ENCODE data around the gene BID. TPM values are rescaled to one million over a fixed set of nuclear protein-coding genes. Genes with fewer than 3 reads are reported as not detected.

BID gene
- 10 to 100 TPM in 2 of 3 donors, 1 to 10 TPM in 1; 9.1 to 34.9 (median 22.5) TPM for polyA plus RNA-seq

DNA sequence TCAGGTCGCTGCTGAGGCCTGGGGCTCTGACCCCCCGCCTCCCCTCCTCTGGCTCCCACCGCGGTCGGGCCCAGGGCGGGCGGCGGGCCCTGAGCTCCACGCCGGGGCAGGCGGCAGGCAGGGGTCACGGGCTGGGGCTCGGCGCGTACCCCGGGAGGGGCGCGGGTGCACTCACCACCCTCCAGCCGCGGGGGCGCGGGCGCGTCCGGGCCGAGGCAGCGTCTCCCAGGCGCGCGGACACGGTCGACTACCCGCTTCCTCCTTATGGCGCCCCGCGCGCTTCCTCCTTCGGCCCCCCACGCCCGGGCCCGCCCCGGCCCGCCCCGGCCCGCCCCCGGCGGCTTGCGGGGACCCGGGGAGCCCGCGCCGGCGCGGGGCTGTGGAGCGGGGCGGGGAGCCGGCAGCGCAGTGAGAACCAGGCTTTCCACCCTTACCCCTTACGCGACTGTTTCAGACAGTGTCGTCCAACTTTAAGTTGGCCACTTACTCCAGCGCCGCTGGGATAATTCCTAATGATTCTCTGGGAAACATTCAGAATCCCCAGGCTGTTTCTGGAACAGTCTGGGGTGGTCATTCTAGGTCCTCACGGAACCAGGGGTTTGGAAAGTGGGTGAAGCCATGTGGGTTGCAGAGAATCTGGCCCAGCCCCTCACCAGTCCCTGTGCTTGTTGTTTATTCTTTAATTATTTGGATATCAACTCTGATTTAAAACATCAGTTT is at the start of gene BID:
TSS of gene BID (minus strand) at position 264 of the 720 bp plus-strand sequence. CDS start 24,353 bp downstream, outside the sequence.
- WGBS, 3 donors: 0 to 1% (median 1%) methylated on average over 36 to 62 of the region's 64 CpGs
- H3K27ac ChIP-seq (ENCODE audit: low read depth, low read length): no peak within 1 kb of the TSS

DNA sequence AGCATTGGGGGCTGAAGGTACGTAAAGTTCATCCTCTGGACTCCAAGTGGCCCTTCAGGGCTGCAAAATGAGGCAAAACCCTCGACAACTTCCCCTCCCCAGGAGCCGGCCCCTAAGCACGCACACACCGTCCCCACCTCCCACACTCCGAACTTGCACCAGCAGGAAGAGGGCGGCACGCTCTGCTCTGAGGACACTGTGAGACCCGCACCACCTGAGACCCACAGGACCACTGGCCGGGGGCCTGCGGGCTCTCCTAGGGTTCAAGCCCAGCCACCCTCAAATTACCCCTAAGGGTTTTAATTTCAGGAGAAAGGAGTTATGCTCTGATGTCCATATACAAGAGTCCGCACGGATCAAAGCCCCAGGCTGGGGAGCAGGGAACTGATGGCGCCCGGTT is 49.7 kb upstream of the BID start:
- 92 to 94% (median 93%) methylated on average over 15 of the region's 15 CpGs for WGBS, 3 donors
- no peak overlapping the region for H3K27ac ChIP-seq (ENCODE audit: low read depth, low read length)

DNA sequence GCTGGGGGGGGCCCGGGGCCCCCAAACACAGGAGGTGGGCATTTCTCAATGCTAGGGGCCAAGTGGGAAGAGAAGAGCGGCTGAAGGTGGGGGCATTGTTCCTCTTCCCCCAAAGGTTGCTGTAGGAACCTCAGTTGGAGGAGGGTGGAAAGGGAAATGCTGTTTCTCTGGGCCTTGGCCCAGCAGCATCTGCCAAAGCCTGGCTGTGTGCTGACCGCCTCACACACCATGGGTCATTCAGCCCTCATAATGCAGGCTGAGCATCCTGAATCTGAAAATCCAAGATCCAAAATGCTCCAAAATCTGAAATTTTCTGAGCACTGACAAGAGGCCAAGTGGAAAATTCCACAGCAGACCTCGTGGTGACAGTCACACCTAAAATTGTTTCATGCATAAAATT is 49.0 kb upstream of the BID start:
- H3K27ac ChIP-seq (ENCODE audit: low read depth, low read length): no peak overlapping the region
- 85 to 91% (median 87%) methylated on average over 4 of the region's 4 CpGs for WGBS, 3 donors

DNA sequence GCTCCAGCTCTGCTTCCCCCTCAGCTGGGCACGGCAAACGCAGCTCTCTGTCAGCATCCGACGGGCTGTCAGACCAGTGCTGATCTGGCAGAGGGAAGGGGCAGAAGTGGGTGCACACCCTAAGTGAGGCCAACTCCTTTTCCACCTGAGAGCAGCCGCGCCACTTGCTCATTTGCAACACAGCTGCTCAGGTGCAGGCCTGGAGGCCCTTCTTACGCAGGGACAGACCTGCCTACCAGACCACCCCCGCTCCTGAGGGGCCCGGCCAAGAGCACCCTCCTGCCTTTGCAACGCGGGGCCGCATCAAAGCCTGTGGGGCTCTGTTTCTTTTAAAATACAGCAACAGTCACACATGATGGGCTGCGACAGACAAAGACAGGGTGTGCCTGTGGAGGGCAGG is 47.8 kb upstream of the BID start:
- H3K27ac ChIP-seq (ENCODE audit: low read depth, low read length): no peak overlapping the region
- 94 to 96% (median 96%) methylated on average over 13 of the region's 13 CpGs for WGBS, 3 donors

DNA sequence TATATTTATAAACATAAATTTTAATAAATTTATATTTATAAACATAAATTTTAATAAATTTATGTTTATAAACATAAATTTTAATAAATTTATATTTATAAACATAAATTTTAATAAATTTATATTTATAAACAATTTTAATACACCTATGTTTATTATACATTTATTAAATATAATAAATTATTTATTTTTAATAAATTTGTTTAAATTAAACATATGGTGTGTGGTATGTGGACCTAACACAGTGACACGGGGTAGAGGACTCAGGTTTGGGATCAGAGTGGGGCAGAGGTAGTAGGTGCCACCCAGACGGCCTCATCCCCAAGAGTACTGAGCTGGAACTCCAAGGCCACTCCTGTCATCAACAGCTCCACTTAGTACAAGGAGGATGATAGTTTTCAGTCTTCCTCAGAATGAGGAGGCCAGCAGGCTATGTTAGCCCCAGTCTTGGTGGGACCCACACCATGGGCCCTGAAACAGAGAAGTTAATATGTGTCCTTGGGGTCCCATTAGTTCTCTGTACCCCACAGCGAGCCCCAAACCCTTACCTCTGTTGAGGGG is 46.7 kb upstream of the BID start:
- H3K27ac ChIP-seq (ENCODE audit: low read depth, low read length): no peak overlapping the region
- WGBS, 3 donors: 93 to 98% (median 97%) methylated on average over 3 of the region's 3 CpGs

DNA sequence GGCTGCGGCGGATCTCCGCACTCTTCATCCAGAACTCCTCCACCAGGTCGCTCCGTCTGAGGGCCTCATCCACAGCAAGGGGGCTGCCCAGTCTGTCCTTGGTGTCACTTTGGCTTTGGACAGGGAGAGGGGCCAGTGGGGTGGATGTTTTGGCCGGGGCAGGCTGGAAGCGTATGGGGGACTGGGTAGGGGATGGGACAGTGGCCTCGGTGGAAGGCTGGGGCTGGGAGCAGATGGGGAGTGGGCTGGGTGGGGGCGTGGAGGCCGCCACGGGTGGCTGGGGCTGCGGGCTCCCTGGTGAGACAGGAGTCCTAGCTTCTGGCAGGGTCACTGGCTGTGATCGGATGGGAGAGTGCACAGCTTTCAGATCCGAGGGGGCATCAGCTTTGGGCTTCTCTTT is 44.4 kb upstream of the BID start:
- H3K27ac ChIP-seq (ENCODE audit: low read depth, low read length): no peak overlapping the region
- 90 to 97% (median 94%) methylated on average over 14 of the region's 14 CpGs for WGBS, 3 donors

DNA sequence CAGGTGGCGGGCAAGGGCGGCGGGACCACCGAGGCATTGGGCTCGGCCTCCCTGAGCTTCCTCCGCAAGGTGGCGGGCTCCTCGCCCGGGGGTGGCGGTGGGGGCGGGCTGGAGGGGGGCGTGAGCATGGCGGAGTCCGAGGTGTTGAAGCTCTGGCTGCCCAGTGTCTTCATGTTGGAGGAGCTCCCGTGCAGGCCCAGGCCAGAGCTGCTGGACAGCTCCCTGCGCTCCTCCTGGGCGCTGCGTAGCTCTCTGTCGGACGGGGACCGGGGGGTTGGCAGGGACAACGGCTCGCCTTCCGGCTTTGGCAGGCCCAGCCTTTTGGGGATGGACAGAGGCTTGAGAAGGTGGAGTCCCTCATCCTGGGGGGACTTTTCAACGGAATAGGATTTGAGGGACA is 43.9 kb upstream of the BID start:
- WGBS, 3 donors: 90 to 93% (median 92%) methylated on average over 16 to 25 of the region's 25 CpGs

DNA sequence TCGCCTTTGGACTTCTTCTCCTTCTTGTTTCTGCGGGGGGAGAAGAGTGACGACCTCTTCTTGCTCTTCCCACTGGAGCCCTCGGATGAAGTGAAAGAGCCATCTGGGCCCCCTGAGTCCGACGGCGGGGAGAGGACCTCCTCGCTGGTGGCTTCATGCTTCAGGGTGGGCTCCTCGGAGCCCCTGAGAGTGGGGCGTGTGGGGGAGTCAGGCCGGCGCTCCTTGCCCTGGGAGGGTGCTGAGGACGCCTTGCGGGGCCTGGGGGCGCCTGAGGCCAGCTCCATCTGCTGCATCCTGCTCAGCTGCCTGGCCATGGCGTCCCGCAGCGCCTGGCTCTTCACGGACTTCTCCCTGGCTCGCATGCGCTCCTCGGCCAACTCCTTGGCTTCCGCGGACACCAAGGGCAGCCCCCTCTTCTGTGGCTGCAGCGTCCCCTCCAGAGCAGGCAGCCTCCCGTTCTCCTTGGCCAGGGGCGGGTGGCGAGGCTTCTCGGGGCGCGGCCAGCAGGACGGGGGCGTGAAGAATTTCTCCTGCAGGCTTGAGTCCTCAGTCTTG is 43.3 kb upstream of the BID start:
- WGBS, 3 donors: 94 to 96% (median 96%) methylated on average over 31 to 33 of the region's 33 CpGs
- no peak overlapping the region for H3K27ac ChIP-seq (ENCODE audit: low read depth, low read length)

More for the DNA sequence above, 43.9 kb upstream of the BID start:
- no peak overlapping the region for H3K27ac ChIP-seq (ENCODE audit: low read depth, low read length)

DNA sequence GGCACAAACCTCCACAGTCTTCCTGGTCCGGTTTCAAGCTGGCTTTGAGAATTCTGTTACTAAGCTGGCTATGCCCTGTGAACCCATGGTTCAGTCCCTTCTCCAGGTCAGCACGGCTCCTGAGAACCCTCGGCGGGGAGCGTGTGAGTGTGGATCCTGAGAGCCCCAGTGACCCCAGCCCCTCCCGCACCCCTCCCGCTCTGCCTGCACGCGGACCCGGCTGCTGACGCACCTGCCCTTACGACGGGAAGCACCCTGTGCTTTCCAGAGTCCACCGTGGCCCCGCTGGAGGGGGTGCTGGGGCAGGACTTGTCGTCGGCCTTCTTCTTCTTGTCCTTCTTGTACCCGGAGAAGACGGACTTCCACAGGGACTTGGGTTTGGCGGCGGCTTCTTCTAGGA is 42.8 kb upstream of the BID start:
- no peak overlapping the region for H3K27ac ChIP-seq (ENCODE audit: low read depth, low read length)
- WGBS, 3 donors: 95 to 96% (median 96%) methylated on average over 18 to 21 of the region's 21 CpGs

DNA sequence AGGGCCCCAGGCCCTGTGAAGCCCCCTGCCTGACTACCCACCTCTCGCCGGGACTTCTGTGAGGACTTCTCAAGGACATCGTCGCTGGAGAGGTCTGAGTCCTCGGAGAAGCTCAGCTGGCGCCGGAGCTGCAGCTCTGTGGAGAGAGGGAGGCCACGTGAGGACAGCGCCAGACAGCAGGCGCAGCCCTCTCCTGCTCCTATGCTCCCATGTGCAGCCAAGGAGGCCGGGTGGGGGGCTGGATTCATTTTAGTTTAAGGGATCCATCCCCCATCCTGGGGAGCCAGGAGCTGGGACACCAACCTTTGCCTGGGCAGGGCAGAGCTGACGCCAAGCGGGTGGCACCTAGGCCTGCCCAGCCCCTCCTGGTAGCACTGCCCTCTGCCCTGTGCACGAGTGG is 42.4 kb upstream of the BID start:
- H3K27ac ChIP-seq (ENCODE audit: low read depth, low read length): no peak overlapping the region
- 91 to 94% (median 93%) methylated on average over 14 of the region's 14 CpGs for WGBS, 3 donors

DNA sequence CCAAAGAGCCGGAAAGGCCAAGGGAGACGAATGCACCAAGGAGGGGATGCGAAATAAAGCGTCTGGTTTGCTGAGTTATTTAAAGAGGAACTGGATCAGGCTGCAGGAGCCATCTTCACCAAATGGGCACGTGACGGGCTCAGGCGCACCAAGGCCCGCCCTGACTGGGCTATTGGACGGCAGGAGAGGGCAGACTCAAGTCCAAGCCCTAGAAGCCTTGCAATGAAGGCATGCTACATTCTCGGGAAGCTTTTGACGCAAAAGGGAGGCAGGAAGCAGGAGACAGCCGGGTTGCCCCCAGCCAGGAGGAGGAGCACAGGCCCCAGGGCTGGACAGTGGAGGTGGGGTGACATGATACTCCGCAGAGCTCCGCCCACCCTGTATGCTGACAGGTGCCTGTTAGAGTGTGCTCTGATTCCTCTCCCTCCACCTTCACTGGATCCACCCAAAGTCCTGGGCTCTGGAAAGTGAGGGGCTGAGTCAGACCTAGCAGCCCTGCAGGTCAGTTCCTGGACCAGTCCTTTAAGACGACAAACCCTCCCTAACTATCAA is 41.5 kb upstream of the BID start:
- WGBS, 3 donors: 89 to 91% (median 90%) methylated on average over 15 of the region's 15 CpGs
- no peak overlapping the region for H3K27ac ChIP-seq (ENCODE audit: low read depth, low read length)

DNA sequence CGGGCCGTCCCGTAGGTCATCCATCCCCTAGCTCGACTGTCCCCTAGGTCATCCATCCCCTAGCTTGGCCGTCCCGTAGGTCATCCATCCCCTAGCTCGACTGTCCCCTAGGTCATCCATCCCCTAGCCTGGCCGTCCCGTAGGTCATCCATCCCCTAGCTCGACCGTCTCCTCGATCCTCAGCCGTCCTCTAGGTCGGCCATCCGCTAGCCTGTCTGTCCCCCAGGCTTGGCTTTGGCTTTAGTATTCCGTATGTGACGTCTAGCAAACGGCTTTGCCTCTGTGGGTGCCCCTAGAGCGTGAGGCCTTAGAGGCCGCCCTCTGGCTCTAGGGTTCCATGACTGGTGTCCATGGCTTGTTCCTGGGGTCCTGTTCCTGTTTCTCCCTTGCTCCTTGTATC is 40.6 kb upstream of the BID start:
- WGBS, 3 donors: 90 to 95% (median 95%) methylated on average over 20 of the region's 20 CpGs

DNA sequence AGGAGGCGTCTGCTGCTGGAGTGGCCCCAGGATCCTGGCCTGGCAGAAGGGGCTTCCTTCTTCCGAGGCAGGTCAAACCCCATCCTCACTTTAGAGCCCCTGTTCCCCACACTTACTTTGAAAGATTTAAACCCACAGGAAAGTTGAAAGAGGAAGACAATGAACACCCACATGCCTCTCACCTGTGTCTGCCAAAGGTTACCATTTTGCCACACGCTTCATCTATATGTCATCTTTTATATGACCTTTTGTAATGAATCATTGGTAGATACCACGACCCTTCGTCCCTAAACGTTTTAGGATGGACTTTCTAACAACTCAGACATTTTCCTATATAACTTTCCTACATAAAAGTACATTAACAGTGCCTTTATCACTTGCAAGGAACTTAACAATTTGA is 39.8 kb upstream of the BID start:
- H3K27ac ChIP-seq (ENCODE audit: low read depth, low read length): no peak overlapping the region
- 90 to 92% (median 91%) methylated on average over 6 of the region's 6 CpGs for WGBS, 3 donors

More for the DNA sequence above, 40.6 kb upstream of the BID start:
- no peak overlapping the region for H3K27ac ChIP-seq (ENCODE audit: low read depth, low read length)

DNA sequence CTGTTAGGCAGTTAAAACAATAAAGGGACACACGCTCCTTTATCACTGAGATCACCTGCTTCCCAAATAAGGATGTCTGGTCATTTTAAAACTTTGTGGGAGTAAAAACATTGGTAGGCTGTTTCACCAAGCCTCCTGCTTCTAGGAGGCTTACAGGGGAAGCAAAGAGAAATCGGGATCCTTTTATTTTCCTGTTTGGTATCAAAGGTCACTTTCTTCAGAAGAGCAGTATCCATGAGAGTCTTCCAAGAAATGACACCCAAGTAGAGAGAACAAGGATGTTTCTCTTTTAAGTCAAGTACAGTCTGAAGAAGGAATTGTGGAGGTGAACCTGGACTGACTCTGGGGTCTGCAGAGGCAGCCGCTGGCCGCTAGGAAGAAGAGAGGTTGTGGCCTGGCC is 36.9 kb upstream of the BID start:
- 90 to 93% (median 91%) methylated on average over 4 of the region's 4 CpGs for WGBS, 3 donors
- no peak overlapping the region for H3K27ac ChIP-seq (ENCODE audit: low read depth, low read length)

DNA sequence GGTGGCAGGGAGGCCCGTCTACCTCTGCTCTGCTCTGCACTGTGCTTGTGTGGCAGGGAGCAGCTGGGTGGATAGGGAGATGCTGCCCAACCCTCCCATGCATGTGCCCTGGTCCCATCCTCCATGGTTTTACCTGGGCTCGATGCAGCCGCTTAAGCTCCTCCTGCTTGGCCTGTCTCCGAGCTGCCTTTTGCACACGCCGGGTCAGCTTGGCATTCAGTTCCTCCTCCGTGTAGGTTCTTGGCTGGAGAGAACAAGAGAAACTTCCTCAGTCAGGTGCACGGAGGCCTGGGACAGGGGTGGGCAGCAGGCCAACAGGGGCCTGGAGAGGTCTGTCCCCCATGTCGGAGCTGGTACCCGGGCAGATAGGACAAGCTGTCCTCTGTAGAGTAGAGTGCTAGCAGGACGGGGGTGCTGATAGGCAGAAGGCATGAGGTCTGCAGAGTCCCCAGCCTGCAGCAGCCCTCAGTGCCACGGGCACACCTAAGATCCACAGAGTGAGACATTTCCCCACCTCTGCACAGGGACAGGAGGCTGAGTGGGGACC is 36.4 kb upstream of the BID start:
- no peak overlapping the region for H3K27ac ChIP-seq (ENCODE audit: low read depth, low read length)
- 88 to 92% (median 90%) methylated on average over 12 of the region's 12 CpGs for WGBS, 3 donors

DNA sequence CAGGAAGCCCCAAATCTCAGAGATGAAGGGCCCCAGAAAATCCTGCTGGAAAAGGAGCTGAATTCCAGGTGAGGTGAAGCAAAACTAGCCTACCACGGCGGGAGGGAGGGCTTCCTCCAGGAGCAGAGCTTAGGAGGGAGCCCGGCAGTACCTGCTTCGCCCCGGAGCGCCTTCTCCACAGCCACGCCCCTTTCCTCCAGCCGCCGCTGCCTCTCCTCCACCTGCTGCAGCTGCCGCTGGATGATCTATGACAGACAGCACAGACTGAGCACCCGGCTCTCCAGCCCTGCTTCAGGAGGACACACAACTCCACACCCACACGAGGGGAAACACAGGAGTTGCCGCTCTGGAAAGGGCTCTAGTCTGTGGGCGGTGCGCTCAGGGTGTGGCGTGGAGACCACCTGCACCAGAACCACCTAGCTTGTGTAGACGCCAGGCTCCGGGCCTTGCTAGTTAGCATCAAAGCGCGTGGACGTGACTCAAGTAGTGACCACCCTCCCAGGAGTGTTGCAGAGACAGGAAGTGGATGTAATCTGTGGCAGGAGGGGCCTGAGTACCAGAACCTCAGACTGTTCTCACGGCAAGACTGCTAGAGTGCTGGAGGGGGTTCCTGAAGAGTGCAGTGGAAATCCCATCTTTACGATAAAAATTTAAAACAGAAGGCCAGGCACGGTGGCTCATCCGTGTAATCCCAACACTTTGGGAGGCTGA is 34.6 kb upstream of the BID start:
- WGBS, 3 donors: 86 to 89% (median 87%) methylated on average over 21 to 25 of the region's 25 CpGs

DNA sequence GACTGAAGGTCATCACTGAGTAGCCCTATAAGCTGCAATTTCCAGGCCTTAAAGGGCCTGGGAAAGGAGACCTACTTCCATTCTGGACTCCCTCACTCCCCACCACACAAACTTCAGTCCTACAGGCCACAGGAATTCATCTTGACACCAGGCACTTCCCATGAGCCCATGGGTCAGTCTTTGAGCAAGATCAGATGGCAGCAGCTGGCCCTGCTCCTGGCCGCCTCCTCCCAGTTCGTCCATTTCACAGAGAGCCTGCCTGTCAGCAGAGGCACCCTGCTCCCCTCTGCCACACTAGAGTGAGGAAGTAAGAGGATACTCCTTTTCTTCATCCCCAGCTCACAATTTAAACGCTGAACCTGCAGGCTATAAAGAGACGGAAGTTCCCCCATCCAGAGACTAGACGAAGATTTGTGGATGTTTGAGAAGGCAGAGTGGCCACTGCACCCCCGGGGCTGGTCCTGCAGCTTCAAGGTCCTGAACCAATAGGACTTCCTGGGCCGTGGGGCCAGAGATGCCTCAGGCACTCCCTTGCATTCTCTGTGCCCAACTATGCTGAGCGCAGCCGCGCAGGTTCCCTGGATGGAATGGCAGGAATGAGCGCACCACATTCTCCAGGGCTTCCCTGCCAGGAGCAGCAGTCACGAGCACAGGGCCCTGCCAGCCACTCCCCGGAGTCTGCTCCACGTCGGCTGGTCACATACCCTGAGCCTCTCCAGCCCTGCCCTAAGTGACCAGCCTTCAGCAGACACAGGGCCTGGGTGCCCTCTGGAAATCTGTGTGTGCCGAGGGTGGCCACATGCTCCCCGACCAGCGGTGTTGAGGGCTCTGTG is 33.5 kb upstream of the BID start:
- 84 to 92% (median 88%) methylated on average over 17 to 18 of the region's 18 CpGs for WGBS, 3 donors

More for the DNA sequence above, 34.6 kb upstream of the BID start:
- H3K27ac ChIP-seq (ENCODE audit: low read depth, low read length): no peak overlapping the region

DNA sequence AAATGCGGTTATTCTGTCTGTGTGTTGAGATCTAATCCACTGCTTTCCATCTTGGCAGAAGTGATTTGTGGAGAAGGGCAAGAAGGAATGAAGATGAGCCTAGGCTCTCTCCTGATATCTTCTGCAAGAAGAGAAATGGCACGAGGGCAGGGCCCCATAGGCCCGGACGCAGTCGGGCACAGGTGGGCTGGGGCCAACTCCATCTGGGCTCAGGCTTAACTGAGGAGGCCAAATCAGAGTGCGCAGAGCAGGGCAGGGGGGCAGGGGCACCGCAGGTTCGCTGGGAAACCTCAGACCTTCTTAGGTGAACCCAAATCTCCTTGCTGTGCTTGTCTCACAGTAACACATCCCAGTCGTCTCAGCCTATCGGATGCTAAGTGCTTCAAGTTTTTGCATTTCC is 32.8 kb upstream of the BID start:
- no peak overlapping the region for H3K27ac ChIP-seq (ENCODE audit: low read depth, low read length)
- WGBS, 3 donors: 95 to 98% (median 96%) methylated on average over 10 of the region's 10 CpGs

More for the DNA sequence above, 33.5 kb upstream of the BID start:
- no peak overlapping the region for H3K27ac ChIP-seq (ENCODE audit: low read depth, low read length)
